ENCODE results near the gene LYRM9.
A peak's percentile ranks its signal among the peaks of the same experiment; 100 is the strongest.

The LYRM9 gene

DNA sequence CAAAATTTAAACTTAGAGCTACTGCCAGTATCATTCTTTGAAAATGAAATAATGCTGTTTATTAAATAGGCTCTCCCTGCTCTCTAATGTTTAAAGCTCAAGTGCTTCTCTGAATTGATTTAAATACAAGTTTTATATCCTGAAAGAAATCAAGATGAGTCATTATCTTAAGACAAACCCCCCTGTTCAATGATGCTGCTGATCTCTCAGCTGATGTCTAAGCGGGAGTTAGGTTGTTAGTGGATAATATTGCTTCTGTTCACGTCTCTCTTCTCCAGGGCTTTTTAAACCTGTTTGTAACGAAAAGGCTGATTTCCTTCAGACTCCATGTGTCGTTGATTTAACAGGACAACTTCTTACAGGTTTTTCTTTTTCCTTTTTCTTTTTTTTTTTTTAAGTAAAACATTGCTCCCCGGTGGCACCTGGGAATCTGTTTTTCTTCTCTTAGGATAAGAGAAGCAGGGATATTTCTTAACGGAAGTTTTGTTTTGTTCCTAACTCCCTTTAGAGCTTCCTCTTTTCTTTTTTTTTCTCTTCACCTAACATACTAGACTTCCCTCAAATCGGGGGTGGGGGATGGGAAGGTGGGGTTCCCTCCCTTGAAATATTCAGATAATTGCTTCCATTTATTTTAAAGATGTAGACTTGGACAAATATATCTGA lies 807 bp upstream of the LYRM9 start:
- Histone ChIP-seq H3K4me1 (ENCODE audit: control insufficient read depth, low read length) (peaks cover 29% of the 10 kb centered on the region), H3F3A (ENCODE audit: control insufficient read depth, insufficient read depth) (no peaks in the 10 kb centered on the region), H3K27ac (ENCODE audit: low read depth, low read length) (peak overlapping the region; percentile 19; the same call in 1 of the 2 replicates), H3K27me3 (ENCODE audit: control insufficient read depth, low read length) (no peaks in the 10 kb centered on the region), H3K4me2 (ENCODE audit: low read length) (peak overlapping the region; percentile 83), H4K20me1 (ENCODE audit: control insufficient read depth, insufficient read depth, low read depth, low read length) (no peaks in the 10 kb centered on the region), H3K4me3 (ENCODE audit: low read length) (peak overlapping the region; percentile 74), H3K9me3 (ENCODE audit: control insufficient read depth, insufficient read depth, low read length) (no peaks in the 10 kb centered on the region), H3K36me3 (ENCODE audit: control insufficient read depth, low read length) (no peaks in the 10 kb centered on the region), H3K79me2 (ENCODE audit: control insufficient read depth, low read length) (no peaks in the 10 kb centered on the region), H3K9me2 (replicated peaks; ENCODE audit: control insufficient read depth, low read length) (no peaks in the 10 kb centered on the region)
- TF ChIP-seq, protein P1, sequence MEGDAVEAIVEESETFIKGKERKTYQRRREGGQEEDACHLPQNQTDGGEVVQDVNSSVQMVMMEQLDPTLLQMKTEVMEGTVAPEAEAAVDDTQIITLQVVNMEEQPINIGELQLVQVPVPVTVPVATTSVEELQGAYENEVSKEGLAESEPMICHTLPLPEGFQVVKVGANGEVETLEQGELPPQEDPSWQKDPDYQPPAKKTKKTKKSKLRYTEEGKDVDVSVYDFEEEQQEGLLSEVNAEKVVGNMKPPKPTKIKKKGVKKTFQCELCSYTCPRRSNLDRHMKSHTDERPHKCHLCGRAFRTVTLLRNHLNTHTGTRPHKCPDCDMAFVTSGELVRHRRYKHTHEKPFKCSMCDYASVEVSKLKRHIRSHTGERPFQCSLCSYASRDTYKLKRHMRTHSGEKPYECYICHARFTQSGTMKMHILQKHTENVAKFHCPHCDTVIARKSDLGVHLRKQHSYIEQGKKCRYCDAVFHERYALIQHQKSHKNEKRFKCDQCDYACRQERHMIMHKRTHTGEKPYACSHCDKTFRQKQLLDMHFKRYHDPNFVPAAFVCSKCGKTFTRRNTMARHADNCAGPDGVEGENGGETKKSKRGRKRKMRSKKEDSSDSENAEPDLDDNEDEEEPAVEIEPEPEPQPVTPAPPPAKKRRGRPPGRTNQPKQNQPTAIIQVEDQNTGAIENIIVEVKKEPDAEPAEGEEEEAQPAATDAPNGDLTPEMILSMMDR (IDR thresholded peaks at IDR 0.05; ENCODE audit: low read depth, low read length, poor library complexity, severe bottlenecking) = no peak
- no peak for TF ChIP-seq EZH2phosphoT487 (IDR thresholded peaks at IDR 0.05; ENCODE audit: borderline replicate concordance, low read length)

DNA sequence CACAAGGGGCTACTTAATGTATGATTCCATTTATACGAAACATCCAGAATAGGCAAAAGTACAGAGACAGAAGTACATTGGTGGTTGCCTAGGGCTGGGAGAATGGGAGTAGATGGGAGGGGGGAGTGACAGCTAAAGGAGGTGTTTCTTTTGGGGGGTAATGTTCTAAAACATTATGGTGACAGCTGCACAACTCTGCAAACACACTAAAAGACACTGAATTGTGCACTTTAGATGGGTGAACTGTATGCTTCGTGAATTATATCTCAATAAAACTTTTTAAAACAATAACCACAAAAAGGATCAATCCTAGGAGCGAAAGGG lies 661 bp downstream of the LYRM9 start:
- H3K27ac ChIP-seq (ENCODE audit: low read depth, low read length) = no peak overlapping the region
- no peaks in the 10 kb centered on the region for H3K9me2 ChIP-seq (replicated peaks; ENCODE audit: control insufficient read depth, low read length)
- H3K27me3 ChIP-seq (ENCODE audit: control insufficient read depth, low read length) = no peaks in the 10 kb centered on the region
- peak overlapping the region; percentile 74 for H3K4me3 ChIP-seq (ENCODE audit: low read length)
- no peaks in the 10 kb centered on the region for H3K9me3 ChIP-seq (ENCODE audit: control insufficient read depth, insufficient read depth, low read length)
- no peaks in the 10 kb centered on the region for H4K20me1 ChIP-seq (ENCODE audit: control insufficient read depth, insufficient read depth, low read depth, low read length)
- peak overlapping the region; percentile 83 for H3K4me2 ChIP-seq (ENCODE audit: low read length)
- no peaks in the 10 kb centered on the region for H3F3A ChIP-seq (ENCODE audit: control insufficient read depth, insufficient read depth)
- no peaks in the 10 kb centered on the region for H3K79me2 ChIP-seq (ENCODE audit: control insufficient read depth, low read length)
- TF ChIP-seq, protein P1 (IDR thresholded peaks at IDR 0.05; ENCODE audit: low read depth, low read length, poor library complexity, severe bottlenecking) = no peak
- no peak for TF ChIP-seq EZH2phosphoT487 (IDR thresholded peaks at IDR 0.05; ENCODE audit: borderline replicate concordance, low read length)
- no peaks in the 10 kb centered on the region for H3K36me3 ChIP-seq (ENCODE audit: control insufficient read depth, low read length)
- peaks cover 29% of the 10 kb centered on the region for H3K4me1 ChIP-seq (ENCODE audit: control insufficient read depth, low read length)

DNA sequence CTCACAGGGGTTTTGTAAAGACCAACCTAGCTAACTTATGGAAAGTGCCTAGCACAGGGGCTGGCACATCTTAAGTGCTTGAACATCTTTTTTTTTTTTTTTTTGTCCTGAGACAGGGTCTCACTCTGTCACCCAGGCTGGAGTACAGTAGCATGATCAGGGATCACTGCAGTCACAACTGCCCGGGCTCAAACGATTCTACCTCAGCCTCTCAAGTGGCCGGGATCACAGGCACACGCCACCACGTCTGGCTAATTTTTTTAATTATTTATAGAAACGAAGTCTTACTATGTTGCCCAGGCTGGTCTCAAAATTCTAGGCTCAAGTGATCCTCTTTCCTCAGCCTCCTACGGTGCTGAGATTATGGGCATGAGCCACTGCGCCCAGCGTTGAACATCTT lies 1.3 kb downstream of the LYRM9 start:
- Histone ChIP-seq H4K20me1 (ENCODE audit: control insufficient read depth, insufficient read depth, low read depth, low read length) (no peaks in the 10 kb centered on the region), H3K4me3 (ENCODE audit: low read length) (no peak overlapping the region), H3K27ac (ENCODE audit: low read depth, low read length) (no peak overlapping the region), H3K4me1 (ENCODE audit: control insufficient read depth, low read length) (peaks cover 29% of the 10 kb centered on the region), H3K36me3 (ENCODE audit: control insufficient read depth, low read length) (no peaks in the 10 kb centered on the region), H3K79me2 (ENCODE audit: control insufficient read depth, low read length) (no peaks in the 10 kb centered on the region), H3K9me2 (replicated peaks; ENCODE audit: control insufficient read depth, low read length) (no peaks in the 10 kb centered on the region), H3K9me3 (ENCODE audit: control insufficient read depth, insufficient read depth, low read length) (no peaks in the 10 kb centered on the region), H3K27me3 (ENCODE audit: control insufficient read depth, low read length) (no peaks in the 10 kb centered on the region), H3F3A (ENCODE audit: control insufficient read depth, insufficient read depth) (no peaks in the 10 kb centered on the region), H3K4me2 (ENCODE audit: low read length) (no peak overlapping the region)
- TF ChIP-seq EZH2phosphoT487 (IDR thresholded peaks at IDR 0.05; ENCODE audit: borderline replicate concordance, low read length) = no peak
- TF ChIP-seq, protein P1 (IDR thresholded peaks at IDR 0.05; ENCODE audit: low read depth, low read length, poor library complexity, severe bottlenecking) = no peak
